ENCODE measurements around the gene OR51F2.
"Not testable (repeated sequence)": the region's sequence is repeated elsewhere in the genome, so short reads cannot be mapped to it uniquely, and the experiment has no call there.

OR51F2 gene

DNA sequence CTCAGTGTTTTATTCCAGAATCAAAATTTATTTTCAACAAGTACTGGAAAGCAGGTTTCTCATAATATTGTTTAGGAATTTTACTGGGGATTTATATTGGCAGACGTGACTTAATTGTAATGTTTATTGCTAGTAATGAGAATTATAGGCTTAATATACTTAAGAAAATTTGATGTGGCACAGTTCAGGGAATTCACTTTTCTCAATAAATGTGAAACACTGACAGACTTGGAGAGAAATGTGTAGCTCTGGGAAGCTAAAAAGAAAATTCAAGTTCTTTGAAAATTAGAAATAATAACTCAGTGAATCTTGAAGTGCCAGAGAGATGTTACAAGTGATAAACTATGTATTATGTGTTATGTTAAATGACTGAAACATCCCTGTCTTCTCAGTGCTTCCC is at the start of gene OR51F2:
Gene OR51F2 (plus strand): TSS at position 301 of the 400 bp plus-strand sequence. CDS start 101 bp downstream, outside the sequence.
- no peak for DNase-seq (ENCODE audit: low read depth in 2 of 2)

DNA sequence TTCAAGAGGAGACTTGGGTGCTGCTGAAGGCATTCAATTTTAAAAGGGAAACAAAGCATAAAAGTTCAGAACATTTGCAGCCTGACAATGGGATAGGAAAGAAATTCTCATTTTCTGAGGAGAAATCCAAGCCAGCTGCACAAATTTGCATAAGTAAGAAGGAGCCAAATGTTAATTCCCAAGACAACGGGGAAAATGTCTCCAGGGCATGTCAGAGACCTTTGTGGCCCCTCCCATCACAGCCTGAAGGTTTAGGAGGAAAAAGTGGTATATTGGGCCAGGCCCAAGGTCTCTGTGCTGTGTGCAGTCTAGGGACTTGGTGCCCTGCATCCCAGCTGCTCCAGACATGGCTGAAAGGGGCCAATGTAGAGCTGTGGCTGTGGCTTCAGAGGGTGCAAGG is 38.7 kb upstream of the OR51F2 start:
- DNase-seq (ENCODE audit: low read depth in 2 of 2), result no peak

- DNase-seq (ENCODE audit: low read depth in 2 of 2), result no peak
These were observed 23.9 kb upstream of the OR51F2 start for GRCh38 chr11:4797206-4797605.

- no peak for DNase-seq (ENCODE audit: low read depth in 2 of 2)
These were observed 22.5 kb upstream of the OR51F2 start for GRCh38 chr11:4798427-4799183.

GRCh38 chr11:4801316-4801715 is 19.8 kb upstream of the OR51F2 start:
- not testable (repeated sequence) for DNase-seq (ENCODE audit: low read depth in 2 of 2)

- no peak for DNase-seq (ENCODE audit: low read depth in 2 of 2)
These were observed 16.8 kb upstream of the OR51F2 start, which contains the start of gene OR52R1 for GRCh38 chr11:4804280-4804679. TSS of gene OR52R1 (minus strand) at chr11:4804380. CDS start at chr11:4804380, 0 bp downstream.

DNA sequence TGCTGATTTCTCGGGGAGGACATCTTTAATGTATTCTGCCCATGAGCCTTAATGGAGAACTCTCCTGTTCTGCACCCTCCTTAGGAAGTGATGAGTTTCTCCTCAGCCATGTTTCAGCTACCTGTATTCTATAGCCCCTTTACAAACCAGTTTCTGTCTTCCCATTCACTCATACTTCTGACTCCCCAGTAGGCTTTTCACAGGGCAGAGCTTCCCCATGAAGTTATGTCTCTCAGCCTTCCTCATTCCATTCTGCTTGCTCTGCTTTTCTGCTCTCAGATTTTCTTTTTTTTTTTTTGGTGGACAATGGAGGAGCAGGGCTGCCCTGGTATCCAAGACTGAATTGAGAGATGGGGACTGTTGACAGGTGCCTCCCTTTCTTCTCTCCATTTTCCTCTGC is 12.6 kb upstream of the OR51F2 start:
- no peak for DNase-seq (ENCODE audit: low read depth in 2 of 2)

GRCh38 chr11:4809246-4809645 is 11.9 kb upstream of the OR51F2 start:
- no peak for DNase-seq (ENCODE audit: low read depth in 2 of 2)

- no peak for DNase-seq (ENCODE audit: low read depth in 2 of 2)
These were observed 4.0 kb downstream of the OR51F2 start for GRCh38 chr11:4825132-4825531.

GRCh38 chr11:4826425-4826824 is 5.3 kb downstream of the OR51F2 start:
- DNase-seq (ENCODE audit: low read depth in 2 of 2), result no peak

DNA sequence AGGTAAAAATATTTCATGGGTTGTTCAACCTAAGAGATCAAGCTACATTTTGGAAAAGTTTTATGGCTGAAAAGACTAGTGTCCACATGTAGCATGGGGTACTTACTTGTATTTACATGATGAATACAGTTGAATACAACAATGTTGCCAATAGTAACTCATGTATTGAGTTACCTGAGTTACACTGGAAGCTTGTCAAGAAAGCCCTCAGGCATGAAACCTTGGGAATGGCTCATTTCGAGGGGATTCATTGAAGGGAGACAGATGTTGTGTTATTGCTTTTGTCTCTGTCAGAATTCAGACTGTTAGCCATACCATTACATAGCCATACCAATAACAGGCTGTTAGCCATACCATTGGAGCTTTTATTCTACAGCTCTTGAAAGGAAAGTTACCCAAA is 9.2 kb downstream of the OR51F2 start:
- DNase-seq (ENCODE audit: low read depth in 2 of 2), result no peak

DNA sequence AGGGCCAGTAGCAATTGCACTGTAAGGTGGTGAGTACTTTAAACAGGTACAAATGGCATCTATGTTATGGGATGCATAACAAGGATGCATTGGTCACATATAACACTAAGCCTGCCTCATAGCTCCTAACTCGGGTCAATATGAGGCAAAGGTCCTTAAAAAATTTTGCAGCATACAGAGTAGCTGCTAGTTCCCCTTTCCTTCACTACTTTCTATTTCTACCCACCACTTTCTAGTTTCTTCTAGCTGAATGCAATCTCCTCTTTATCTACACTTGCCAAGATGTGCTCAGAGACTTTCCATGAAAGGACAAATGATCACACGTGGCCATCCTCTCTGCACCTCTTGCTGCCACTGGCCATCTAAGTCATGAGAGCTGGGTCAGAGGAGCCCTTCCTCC is 9.8 kb downstream of the OR51F2 start:
- no peak for DNase-seq (ENCODE audit: low read depth in 2 of 2)

- no peak for DNase-seq (ENCODE audit: low read depth in 2 of 2)
These were observed 18.9 kb downstream of the OR51F2 start for GRCh38 chr11:4839851-4840549.

DNA sequence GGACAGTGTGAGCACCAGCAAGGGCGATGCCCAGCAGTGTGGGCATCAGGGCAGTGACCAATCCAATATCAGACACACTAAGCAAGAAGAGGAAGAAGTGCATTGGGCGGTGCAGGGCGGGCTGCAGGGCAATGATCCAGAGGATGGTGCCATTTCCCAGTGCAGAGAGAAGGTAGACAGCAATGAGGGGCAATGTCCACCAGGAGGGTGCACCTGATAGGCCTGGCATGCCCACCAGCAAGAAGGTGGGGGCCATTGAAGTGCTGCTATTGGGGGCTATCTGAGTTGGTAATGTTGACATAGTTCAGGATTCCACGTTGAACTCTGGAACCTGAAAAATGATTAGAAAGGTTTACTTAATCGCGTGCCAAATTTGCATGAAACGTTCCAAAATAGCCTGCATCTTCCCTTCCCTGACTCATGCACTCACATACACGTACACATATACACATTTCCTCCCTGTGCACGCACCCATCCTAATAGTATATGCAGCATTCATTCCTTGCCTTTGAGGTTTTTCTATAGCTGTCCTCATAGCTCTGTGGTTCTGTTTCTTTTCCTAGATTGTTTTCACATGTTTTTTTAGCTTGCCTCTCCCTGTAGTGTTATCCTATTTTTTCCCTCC is 27.9 kb downstream of the OR51F2 start, which contains the start of gene OR51S1:
Gene OR51S1 (minus strand): TSS at position 301 of the 625 bp plus-strand sequence. CDS start 0 bp downstream, at position 301.
- no peak for DNase-seq (ENCODE audit: low read depth in 2 of 2)

DNA sequence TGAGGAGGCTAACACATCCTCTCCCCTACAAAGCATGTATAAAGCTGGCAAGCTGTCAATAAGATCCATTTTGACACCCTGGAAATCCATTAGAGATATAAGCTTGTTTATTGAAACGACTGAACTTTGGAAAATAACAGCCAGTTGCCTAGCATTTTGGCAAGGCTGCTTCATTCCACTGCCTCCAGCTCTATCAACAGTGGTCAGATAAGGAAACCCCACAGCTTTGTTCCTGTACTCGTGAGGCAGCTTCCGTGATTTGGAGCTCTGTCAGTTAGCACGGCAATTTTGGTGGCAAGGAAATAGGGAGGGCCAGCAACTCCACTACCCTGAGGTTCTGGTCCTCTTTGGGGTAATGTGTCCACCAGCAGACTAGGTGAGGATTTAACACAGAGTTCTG is 29.9 kb downstream of the OR51F2 start:
- no peak for DNase-seq (ENCODE audit: low read depth in 2 of 2)

GRCh38 chr11:4854286-4854685 is 33.2 kb downstream of the OR51F2 start:
- not testable (repeated sequence) for DNase-seq (ENCODE audit: low read depth in 2 of 2)

DNA sequence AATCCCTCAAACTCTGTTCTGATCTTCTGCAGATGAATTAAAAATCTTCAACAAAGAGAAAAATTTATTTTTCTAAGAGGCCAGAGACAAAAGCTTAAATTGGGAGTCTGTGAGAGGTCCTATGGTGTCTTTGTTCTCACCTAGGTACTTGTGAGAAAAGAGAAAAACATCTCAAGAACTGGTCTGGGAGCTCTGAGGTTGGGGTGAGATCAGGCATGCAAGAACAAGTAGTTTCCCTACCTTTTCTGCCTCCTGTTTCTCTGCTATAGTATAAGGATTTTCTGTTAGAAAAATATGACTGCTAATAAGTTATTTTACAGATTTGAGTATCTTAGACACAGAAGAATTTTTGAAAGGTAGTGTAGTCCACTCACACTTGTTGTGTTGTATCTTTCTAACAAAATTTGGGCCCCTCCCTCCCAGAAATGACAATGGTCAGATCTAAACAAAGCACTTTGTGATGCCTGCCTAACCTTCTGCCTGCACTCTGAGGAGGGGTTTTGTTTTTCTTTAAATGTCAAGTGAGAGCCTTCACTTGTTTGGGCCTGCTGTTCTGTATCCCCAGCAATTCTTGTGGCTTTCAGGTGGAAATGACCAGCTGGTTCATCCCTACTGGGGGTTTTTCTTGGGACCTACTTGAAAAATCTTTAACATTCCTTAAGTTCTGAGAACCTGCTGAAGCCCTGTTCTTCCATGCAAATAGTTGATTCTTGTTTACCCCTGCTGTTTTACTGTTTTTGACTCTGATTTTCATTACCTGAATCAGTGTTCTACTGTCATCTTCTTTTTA is 41.5 kb downstream of the OR51F2 start:
- no peak for DNase-seq (ENCODE audit: low read depth in 2 of 2)

DNA sequence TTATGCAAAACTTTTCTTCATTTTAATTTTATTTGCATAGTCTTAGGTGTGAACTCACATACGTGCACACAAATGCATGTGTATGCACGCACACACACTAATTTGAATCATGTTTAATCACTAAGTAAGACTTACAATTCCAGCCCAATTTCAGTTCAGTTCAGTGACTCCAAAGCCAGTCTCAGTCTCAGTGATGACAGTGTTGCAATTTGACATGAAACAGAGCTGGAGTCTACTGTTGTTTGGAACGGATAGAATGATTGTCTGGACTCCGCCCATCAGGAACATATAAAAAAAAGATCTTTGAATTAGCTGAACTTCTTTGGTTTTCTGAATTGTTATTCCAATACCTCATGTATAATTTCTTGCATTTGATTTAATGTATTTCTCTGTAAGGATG is 42.8 kb downstream of the OR51F2 start:
- DNase-seq (ENCODE audit: low read depth in 2 of 2), result no peak

DNA sequence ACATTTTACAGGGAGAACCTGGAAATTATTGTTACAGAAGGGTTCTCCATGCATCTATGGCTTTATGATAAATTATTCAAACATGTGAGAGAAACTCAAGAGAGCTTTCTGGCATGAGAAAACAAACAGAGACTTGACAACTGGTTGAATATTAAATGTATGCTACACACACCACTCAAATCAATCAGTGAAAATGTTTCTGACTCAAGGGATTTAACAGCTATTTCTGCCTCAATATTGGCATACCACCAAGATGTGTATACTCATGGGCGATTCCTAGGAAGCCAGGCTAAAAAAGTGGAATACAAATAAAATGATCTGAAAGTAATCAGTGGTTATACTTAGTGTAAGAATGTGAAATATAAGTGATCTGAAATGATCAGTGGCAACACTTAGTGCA is 44.7 kb downstream of the OR51F2 start:
- DNase-seq (ENCODE audit: low read depth in 2 of 2), result no peak
